Prostate gland (tissue), 2 donors: ENCODE results near the gene CRYBA2.

Experiments used
- CTCF ChIP-seq, 4 experiments: fragments of 200-600 bp in 2 of 4; fragments of 450-650 bp in 2 of 4; sonication (generic) in 2 of 4; IDR thresholded peaks; 1 replicate in 3 of 4; 2 replicates in 1 of 4; pipeline ENCODE4 v1.5.1; 2016 to 2019; ENCODE audit warnings: antibody characterized with exemption in 4 of 4, mild to moderate bottlenecking in 2 of 4, moderate library complexity in 2 of 4
- POLR2AphosphoS5 ChIP-seq: sonication (generic); formaldehyde crosslinking; IDR thresholded peaks from one replicate; pipeline ENCODE4 v1.6.1; 2017; ENCODE audit warnings: antibody characterized with exemption

GRCh38 chr2:218983934-218984238 lies 9.3 kb downstream of the CRYBA2 start:
- TF ChIP-seq CTCF (IDR thresholded peaks at IDR 0.05): no peak
- TF ChIP-seq POLR2AphosphoS5: no peak
